ENCODE data around the gene ARHGEF40. TPM values are rescaled to one million over a fixed set of nuclear protein-coding genes. Genes with fewer than 3 reads are reported as not detected.

Gene ARHGEF40
- total RNA-seq = 1 to 10 TPM; 1.2 to 1.3 TPM
- polyA plus RNA-seq (2013, experiment 1 of 2) = 2.8 TPM
- polyA plus RNA-seq (2013, experiment 2 of 2) = 5.3 TPM
- 0 to 8.9 (median 0.87) reads per million in 172 experiments for total RNA-seq

GRCh38 chr14:21070083-21070609, at the start of gene ARHGEF40:
Gene ARHGEF40 (plus strand): TSS chr14:21070304. CDS start chr14:21070397, 93 bp downstream.
- Histone ChIP-seq H3K36me3 (ENCODE audit: insufficient read depth, low read length) (no peaks in the 10 kb centered on the region), H3K9me3 (ENCODE audit: control insufficient read depth in 1 of 2, insufficient read depth in 1 of 2, low read length in 2 of 2) (peaks cover 0 to 13% of the 10 kb centered on the region in 2 experiments), H3K27ac (ENCODE audit: low read depth in 1 of 2, low read length in 2 of 2) (no peak within 1 kb of the TSS), H3K4me1 (ENCODE audit: insufficient read depth, low read length) (peaks cover 37% of the 10 kb centered on the region), H3K27me3 (ENCODE audit: control insufficient read depth in 1 of 2, insufficient read depth in 2 of 2, low read length in 2 of 2) (peaks cover 44 to 59% of the 10 kb centered on the region in 2 experiments), H3K4me3 (ENCODE audit: low read length) (peak within 1 kb of the TSS; percentile 51)
- no peak for TF ChIP-seq CTCF (IDR thresholded peaks at IDR 0.05)
- intact Hi-C loops (cut with DNase I, micrococcal nuclease) = no loop called here
- Mint-ChIP-seq H3K9me3 (no peaks in the 10 kb centered on the region), H3K4me1 (ENCODE audit: low read depth) (peaks cover 37% of the 10 kb centered on the region), H3K36me3 (ENCODE audit: low read depth) (no peaks in the 10 kb centered on the region), H3K4me3 (peak within 1 kb of the TSS; percentile 86), H3K27ac (no peak within 1 kb of the TSS), H3K27me3 (peaks cover 78% of the 10 kb centered on the region)
- peak in 4 of 14 experiments; percentile 25 to 62 (median 48) for DNase-seq
- ChIA-PET CTCF (interaction anchor here (0.9 to 2.7 kb wide), 4 partner anchors 18 to 36 kb away, joined by 3 to 26 read pairs (median 14); no protein-coding TSS in a partner anchor), POLR2A (interaction anchor here (0.7 to 2.1 kb wide), 4 partner anchors 18 to 73 kb away, joined by 3 to 15 read pairs (median 10); no protein-coding TSS in a partner anchor)
- ATAC-seq (ENCODE audit: poor library complexity) = no peak

- peaks cover 28% of the 10 kb centered on the region for H3K4me1 ChIP-seq (ENCODE audit: insufficient read depth, low read length)
- H3K36me3 ChIP-seq (ENCODE audit: insufficient read depth, low read length) = peaks cover 19% of the 10 kb centered on the region
- intact Hi-C loops (cut with DNase I, micrococcal nuclease) = no loop called here
- ATAC-seq (ENCODE audit: poor library complexity) = no peak
- POLR2A ChIA-PET = interaction anchor here (1.1 kb wide), 1 partner anchor 82 kb away, joined by 3 read pairs; no protein-coding TSS in a partner anchor
- Mint-ChIP-seq H3K27me3 (no peaks in the 10 kb centered on the region), H3K27ac (no peak overlapping the region), H3K4me1 (ENCODE audit: low read depth) (peaks cover 21% of the 10 kb centered on the region), H3K4me3 (no peak overlapping the region), H3K36me3 (ENCODE audit: low read depth) (peaks cover 51% of the 10 kb centered on the region), H3K9me3 (no peaks in the 10 kb centered on the region)
- H3K27ac ChIP-seq (ENCODE audit: low read depth in 1 of 2, low read length in 2 of 2) = no peak overlapping the region
- DNase-seq = no peak
- TF ChIP-seq CTCF (IDR thresholded peaks at IDR 0.05) = no peak
- no peak overlapping the region for H3K4me3 ChIP-seq (ENCODE audit: low read length)
- no peaks in the 10 kb centered on the region for H3K9me3 ChIP-seq (ENCODE audit: control insufficient read depth in 1 of 2, insufficient read depth in 1 of 2, low read length in 2 of 2)
- CTCF ChIA-PET = interaction anchor here (1.0 to 1.3 kb wide), 3 partner anchors 71 to 84 kb away, joined by 3 read pairs; no protein-coding TSS in a partner anchor
- H3K27me3 ChIP-seq (ENCODE audit: control insufficient read depth in 1 of 2, insufficient read depth in 2 of 2, low read length in 2 of 2) = no peaks in the 10 kb centered on the region
Measured at GRCh38 chr14:21020977-21021545, 49.0 kb upstream of the ARHGEF40 start.

- Mint-ChIP-seq H3K4me1 (ENCODE audit: low read depth) (peaks cover 21% of the 10 kb centered on the region), H3K36me3 (ENCODE audit: low read depth) (peaks cover 39% of the 10 kb centered on the region), H3K27me3 (no peaks in the 10 kb centered on the region), H3K4me3 (peak overlapping the region; percentile 93), H3K9me3 (no peaks in the 10 kb centered on the region), H3K27ac (no peak overlapping the region)
- ChIA-PET POLR2A (interaction anchor here (2.4 kb wide), 1 partner anchor 7 kb away, joined by 19 read pairs; no protein-coding TSS in a partner anchor), CTCF (interaction anchor here (1.4 to 2.5 kb wide), 2 partner anchors 8 to 70 kb away, joined by 3 to 14 read pairs; no protein-coding TSS in a partner anchor)
- Histone ChIP-seq H3K9me3 (ENCODE audit: control insufficient read depth in 1 of 2, insufficient read depth in 1 of 2, low read length in 2 of 2) (no peaks in the 10 kb centered on the region), H3K4me3 (ENCODE audit: low read length) (no peak overlapping the region), H3K27ac (ENCODE audit: low read depth in 1 of 2, low read length in 2 of 2) (no peak overlapping the region), H3K27me3 (ENCODE audit: control insufficient read depth in 1 of 2, insufficient read depth in 2 of 2, low read length in 2 of 2) (no peaks in the 10 kb centered on the region), H3K4me1 (ENCODE audit: insufficient read depth, low read length) (peaks cover 28% of the 10 kb centered on the region), H3K36me3 (ENCODE audit: insufficient read depth, low read length) (peaks cover 19% of the 10 kb centered on the region)
- no peak for TF ChIP-seq CTCF (IDR thresholded peaks at IDR 0.05)
- no peak for ATAC-seq (ENCODE audit: poor library complexity)
- intact Hi-C loops (cut with DNase I, micrococcal nuclease) = no loop called here
- DNase-seq = no peak
Measured at GRCh38 chr14:21022686-21023085, 47.4 kb upstream of the ARHGEF40 start.
